Type B pancreatic cell (in vitro differentiated cells): Measurements from ENCODE around the gene OCEL1. TPM values are rescaled to one million over a fixed set of nuclear protein-coding genes. Genes with fewer than 3 reads are reported as not detected.
A peak's percentile ranks its signal among the peaks of the same experiment; 100 is the strongest.

Source experiments
- DNase-seq: peaks from one replicate; pipeline ENCODE4 v3.0.0; 2021; ENCODE audit warnings: mixed read lengths; ENCODE audit not compliant: unreplicated experiment; ENCODE audit errors: extremely low spot score
- H3K27ac Mint-ChIP-seq: 2 replicates; pipeline ENCODE4 v1.8.0; 2021; ENCODE audit warnings: mild to moderate bottlenecking, mixed read lengths
- H3K27me3 Mint-ChIP-seq: 2 replicates; pipeline ENCODE4 v1.8.0; 2021; ENCODE audit warnings: mixed read lengths
- H3K36me3 Mint-ChIP-seq: 2 replicates; pipeline ENCODE4 v1.8.0; 2021; ENCODE audit warnings: mixed read lengths
- H3K4me1 Mint-ChIP-seq: one replicate; pipeline ENCODE4 v1.8.0; 2021; ENCODE audit warnings: mixed read lengths; ENCODE audit not compliant: unreplicated experiment
- H3K4me3 Mint-ChIP-seq: 2 replicates; pipeline ENCODE4 v1.8.0; 2021; ENCODE audit warnings: mild to moderate bottlenecking, mixed read lengths
- H3K9me3 Mint-ChIP-seq: 2 replicates; pipeline ENCODE4 v1.8.0; 2021; ENCODE audit warnings: mixed read lengths
- CTCF ChIP-seq: fragments of 200-600 bp; sonication (generic); conservative IDR thresholded peaks from 2 replicates; pipeline ENCODE4 v1.5.0; 2021; ENCODE audit warnings: antibody characterized with exemption, mild to moderate bottlenecking
- total RNA-seq: library from RNA; stranded (reverse); gene quantifications from 2 replicates; pipeline ENCODE4 v1.2.1, GENCODE V29; 2021; ENCODE audit warnings: low replicate concordance

Gene OCEL1
- total RNA-seq, 1 donor from 2014 or later = 19.2 TPM

GRCh38 chr19:17211547-17212446, 14.2 kb upstream of the OCEL1 start:
- H3K4me1 Mint-ChIP-seq = peaks cover 8% of the 10 kb centered on the region
- no peak overlapping the region for H3K4me3 Mint-ChIP-seq

GRCh38 chr19:17213334-17213733, 12.7 kb upstream of the OCEL1 start:
- no peak for TF ChIP-seq CTCF
- Mint-ChIP-seq H3K4me1 (peaks cover 8% of the 10 kb centered on the region), H3K36me3 (peaks cover 13% of the 10 kb centered on the region), H3K9me3 (no peaks in the 10 kb centered on the region), H3K4me3 (no peak overlapping the region), H3K27me3 (no peaks in the 10 kb centered on the region), H3K27ac (no peak overlapping the region)
- DNase-seq = no peak

More at GRCh38 chr19:17211547-17212446, 14.2 kb upstream of the OCEL1 start:
- no peaks in the 10 kb centered on the region for H3K27me3 Mint-ChIP-seq
- H3K36me3 Mint-ChIP-seq = peaks cover 14% of the 10 kb centered on the region
- H3K9me3 Mint-ChIP-seq = no peaks in the 10 kb centered on the region
- H3K27ac Mint-ChIP-seq = no peak overlapping the region
- no peak for TF ChIP-seq CTCF
- DNase-seq = no peak

- Mint-ChIP-seq H3K36me3 (peaks cover 7% of the 10 kb centered on the region), H3K27me3 (no peaks in the 10 kb centered on the region), H3K27ac (peak overlapping the region; percentile 97), H3K9me3 (no peaks in the 10 kb centered on the region), H3K4me3 (peak overlapping the region; percentile 96), H3K4me1 (peaks cover 8% of the 10 kb centered on the region)
- DNase-seq = no peak
- TF ChIP-seq CTCF = no peak
Measured at GRCh38 chr19:17214508-17215126, 11.4 kb upstream of the OCEL1 start.

- Mint-ChIP-seq H3K9me3 (no peaks in the 10 kb centered on the region), H3K4me3 (peak within 1 kb of the TSS; percentile 96), H3K27me3 (no peaks in the 10 kb centered on the region), H3K27ac (peak within 1 kb of the TSS; percentile 97), H3K4me1 (peaks cover 8% of the 10 kb centered on the region), H3K36me3 (peaks cover 7% of the 10 kb centered on the region)
- TF ChIP-seq CTCF = no peak
- peak; percentile 90 for DNase-seq
Measured at GRCh38 chr19:17215127-17215971, 10.7 kb upstream of the OCEL1 start, which contains the start of gene USE1. Gene USE1, plus strand, starts transcription at chr19:17215357. Its CDS starts 49 bp downstream, at chr19:17215406.

GRCh38 chr19:17216058-17216670, 9.9 kb upstream of the OCEL1 start:
- peak overlapping the region; percentile 96 for H3K4me3 Mint-ChIP-seq
- no peak for DNase-seq
- no peaks in the 10 kb centered on the region for H3K27me3 Mint-ChIP-seq
- TF ChIP-seq CTCF = no peak
- no peak overlapping the region for H3K27ac Mint-ChIP-seq
- peaks cover 7% of the 10 kb centered on the region for H3K36me3 Mint-ChIP-seq
- H3K4me1 Mint-ChIP-seq = peaks cover 8% of the 10 kb centered on the region
- no peaks in the 10 kb centered on the region for H3K9me3 Mint-ChIP-seq
